Stimulated activated CD4-positive, alpha-beta T cell treated with anti-CD3 and anti-CD28 coated beads, Interleukin-4, amount 100 ng/mL, for 24 hours (primary cell): ENCODE measurements around the gene ARHGAP27.

Experiments used
- DNase-seq: peaks from one replicate; pipeline ENCODE4 v3.0.0-alpha.2; 2020

ARHGAP27 gene

DNA sequence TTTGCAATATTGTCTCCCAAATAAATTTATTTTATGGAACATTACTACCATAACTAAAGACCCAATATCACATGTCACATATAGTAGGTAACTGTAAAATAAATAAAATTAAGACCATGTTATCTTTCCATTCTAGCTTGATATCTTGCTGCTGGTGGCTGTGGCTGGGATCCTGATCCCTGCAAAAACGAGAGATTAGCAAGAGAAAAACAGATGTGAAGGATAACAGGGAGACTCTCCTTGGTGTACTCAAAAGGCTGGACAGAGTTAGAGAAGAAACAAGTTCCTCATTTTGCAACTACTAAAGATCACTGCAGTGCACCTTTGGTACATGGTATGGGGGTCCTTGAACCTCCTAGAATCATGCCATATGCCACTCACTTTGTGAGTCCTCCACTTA lies 49.7 kb downstream of the ARHGAP27 start:
- DNase-seq, result no peak

DNA sequence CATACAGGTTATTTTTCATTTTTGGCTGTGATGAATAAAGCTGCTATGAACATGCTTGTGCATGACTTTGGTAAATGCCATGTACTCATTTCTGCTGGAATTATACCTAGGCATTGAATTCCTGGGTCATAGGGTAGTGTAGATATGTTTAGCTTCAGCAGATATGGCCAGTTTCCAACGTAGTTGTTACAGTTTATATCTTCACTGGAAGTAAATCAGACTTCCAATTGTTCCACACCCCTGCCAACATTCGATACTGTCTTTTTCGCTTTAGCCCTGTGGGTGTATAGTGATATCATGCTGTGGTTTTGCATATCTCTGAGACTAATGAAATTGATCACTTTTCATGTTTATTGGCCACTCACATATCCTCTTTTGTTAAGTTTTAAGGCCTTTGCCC lies 50.4 kb downstream of the ARHGAP27 start:
- no peak for DNase-seq

DNA sequence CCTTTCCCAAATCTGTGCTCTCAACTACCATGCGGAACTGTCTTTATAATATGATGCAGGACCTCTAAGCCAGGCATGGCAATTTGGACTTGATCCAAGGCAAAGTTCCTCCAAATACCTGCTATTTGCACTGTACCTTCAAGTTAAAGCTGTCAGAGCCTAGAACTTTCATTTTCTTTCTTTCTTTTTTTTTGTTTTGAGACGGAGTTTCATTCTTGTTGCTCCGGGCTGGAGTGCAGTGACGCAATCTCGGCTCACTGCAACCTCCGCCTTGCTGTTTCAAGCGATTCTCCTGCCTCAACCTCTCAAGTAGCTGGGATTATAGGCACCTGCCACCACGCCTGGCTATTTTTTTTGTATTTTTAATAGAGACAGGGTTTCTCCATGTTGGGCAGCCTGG lies 51.7 kb downstream of the ARHGAP27 start:
- no peak for DNase-seq

DNA sequence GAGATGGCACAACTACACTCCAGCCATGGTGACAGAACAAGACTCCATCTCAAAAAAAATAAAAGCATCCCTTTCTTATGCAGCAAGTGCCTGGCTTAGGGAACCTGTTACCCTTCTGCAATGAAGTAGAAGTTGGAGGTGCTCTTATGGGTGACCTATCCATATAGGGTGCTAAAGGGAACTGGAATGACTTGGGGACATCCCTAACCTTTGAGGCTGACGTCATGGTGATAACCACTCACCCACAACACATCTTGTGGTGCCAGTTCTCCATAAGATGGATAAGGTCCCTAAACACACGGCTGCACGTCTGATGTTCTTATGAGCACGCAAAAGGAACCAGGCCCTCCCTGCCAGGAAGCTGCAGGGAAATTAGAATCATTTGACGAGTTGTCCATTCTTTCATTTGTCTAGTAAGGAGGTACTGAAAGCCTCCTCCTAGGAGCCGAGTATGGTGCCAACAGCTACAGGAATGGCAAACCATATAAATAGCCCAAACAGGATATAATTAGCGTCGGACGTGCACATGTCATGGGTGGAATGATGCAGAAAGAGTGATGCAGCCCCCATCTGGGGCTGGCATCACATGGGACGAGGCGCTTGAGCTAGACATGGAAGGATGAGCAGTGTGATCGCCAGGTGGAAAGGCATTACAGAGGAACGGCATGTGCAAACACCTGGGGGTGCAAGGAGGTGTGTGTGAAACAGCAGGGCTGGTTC lies 52.5 kb downstream of the ARHGAP27 start:
- no peak for DNase-seq

DNA sequence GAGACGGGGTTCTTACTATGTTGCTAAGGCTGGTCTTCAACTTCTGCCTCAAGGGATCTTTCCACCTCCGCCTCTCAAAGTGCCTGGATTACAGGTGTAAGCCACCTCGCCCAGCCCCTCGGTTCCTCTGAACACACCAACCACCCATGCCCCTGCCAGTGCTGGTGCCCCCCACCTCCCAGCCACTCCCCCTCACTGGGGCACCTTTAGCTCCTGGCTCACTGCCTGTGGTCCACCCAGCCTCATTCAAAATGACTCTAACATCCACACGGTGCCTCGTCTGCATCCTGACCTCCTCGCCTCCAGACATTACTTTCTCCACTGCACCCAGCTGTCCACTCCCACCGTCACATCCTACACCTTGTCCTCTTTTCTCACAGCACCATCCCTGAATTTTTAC lies 55.3 kb downstream of the ARHGAP27 start:
- no peak for DNase-seq

DNA sequence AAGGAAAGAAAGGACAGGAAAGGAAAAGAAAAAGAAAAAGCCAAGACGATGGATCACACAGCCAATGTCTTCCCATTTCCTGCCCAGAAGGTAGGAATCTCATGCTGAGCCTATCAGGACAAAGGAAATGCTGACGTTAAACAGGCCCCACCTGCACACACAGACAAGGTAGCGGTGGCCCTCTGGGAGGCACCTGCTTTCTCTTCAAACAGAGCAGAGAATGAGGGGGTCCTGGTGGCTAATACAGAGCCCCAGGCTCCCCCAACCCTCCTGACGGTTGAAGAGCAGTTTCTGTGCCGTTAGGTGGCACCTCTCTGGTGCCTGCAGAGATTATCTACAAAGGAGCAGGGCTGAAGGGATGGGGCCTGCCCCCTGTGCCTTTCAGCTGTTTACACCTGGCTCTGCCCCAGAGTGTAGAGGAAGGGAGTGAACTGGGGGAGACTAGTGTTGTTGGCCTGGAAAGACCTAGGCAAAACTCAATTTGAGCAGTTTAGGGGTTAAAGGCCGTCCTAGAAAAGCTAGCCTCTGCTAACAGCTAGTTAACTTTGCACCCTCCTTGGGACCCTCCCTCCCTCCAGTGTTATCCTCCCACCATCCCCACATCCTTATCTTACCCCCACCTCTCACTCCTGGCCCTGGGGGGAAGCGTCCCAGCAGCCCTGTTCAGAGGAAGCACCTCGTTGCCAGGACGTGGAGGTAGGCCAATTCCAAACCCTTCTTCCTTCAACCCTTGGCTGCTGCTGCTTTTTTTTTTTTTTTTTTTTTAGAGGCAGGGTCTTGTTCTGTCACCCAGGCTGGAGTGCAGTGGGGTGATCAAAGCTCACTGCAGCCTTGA lies 56.3 kb downstream of the ARHGAP27 start:
- DNase-seq, result no peak

DNA sequence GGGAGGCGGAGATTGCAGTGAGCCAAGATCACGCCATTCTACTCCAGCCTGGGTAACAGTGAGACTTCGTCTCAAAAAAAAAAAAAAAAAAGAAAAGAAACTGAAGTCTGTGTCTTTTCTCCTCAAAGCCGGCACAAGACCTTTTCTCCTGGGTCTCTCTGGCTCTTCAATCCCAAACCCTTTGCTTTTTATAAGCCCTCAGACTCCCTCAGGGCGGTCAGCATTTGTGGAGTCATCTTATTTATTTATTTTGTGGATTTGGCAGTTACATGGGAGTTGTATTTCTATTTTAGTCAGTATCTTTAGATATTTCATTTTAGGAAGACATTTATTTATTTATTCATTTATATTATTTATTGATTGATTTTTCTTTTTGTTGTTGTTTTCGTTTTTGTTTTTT lies 58.2 kb downstream of the ARHGAP27 start:
- DNase-seq, result no peak

DNA sequence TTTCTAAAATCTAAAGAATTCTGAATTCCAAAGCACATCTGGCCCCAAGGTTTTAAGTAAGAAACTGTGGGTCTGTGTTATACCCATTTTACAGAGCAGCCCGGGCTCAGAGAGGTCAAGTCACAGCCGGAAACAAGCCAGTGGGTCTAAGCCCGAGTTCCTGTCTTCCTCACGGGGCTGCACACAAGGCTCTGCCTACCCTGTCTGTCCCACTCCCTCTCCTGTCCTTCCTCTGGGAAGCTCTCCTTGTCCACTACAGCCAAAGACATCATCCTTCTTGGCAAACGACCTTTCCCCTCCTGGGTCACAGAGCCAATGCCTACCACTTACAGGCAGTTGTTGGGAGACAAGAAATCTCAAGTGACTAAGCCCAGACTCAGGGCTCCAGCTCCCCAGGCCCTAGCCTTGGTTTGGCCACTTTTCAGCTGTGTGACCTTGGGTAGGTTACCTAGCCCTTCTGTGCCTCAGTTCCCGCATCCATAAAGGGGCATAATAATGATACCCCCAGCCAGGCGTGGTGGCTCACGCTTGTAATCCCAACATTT lies 60.3 kb downstream of the ARHGAP27 start:
- no peak for DNase-seq

DNA sequence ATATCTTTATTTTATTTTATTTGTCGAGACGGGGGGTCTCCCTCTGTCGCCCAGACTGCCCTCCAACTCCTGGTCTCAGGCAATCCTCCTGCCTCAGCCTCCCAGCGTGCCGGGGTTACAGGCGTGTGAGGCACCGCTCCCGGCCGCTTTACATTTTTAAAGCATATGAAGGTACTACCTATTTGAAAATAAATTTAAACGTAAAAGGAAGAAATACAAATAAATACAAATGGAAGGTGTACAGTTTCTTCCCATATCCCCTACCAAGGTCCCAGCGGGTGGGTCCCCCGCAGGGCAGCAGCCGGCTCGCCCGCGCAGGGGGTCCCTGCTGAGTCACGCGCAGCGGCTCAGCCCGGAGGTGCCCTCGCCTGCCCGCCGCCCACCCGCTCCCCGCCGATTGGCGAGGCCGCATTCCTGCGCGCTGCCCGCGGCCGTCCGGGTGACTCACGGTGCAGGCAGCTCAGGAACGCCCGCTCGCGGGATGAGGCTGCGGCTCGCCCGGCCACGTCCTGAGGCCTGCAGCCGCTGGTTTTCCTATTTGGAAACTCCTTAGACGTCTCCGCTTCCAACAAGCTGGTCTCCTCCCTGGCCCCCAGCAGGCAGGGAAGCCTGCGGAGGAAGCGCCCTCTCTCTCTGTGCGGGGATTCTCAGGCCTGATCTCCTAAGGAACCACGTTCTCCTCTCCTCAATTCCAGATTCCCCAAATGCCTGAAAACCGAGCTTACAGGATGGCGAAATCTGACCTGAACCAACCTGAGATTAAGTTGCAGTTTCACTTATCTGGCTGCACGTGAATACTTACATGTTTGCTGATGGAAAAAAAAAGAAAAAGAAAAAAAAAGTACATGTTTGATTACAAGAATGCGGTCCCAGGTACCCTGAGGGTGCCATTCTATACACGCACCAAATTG lies 61.0 kb downstream of the ARHGAP27 start:
- peak; percentile 24 for DNase-seq

DNA sequence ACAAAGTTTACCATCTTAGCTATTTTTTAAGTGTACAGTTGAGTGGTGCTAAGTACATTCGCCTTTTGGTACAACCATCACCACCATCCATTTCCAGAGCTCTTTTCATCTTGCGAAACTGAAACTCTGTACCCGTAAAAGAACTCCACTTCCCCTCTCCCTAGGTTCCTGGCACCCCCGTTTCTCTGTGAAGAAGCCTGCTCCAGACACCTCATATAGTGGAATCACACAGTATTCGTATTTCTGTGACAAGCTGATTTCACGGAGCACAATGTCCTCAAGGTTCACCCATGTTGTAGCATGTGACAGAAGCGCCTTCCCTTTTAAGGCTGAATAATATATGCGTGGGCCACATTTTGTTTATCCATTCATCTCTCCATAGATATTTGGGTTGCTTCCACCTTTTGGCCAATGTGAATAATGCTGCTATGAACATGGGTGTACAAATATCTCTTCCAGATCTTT lies 61.7 kb downstream of the ARHGAP27 start:
- no peak for DNase-seq

DNA sequence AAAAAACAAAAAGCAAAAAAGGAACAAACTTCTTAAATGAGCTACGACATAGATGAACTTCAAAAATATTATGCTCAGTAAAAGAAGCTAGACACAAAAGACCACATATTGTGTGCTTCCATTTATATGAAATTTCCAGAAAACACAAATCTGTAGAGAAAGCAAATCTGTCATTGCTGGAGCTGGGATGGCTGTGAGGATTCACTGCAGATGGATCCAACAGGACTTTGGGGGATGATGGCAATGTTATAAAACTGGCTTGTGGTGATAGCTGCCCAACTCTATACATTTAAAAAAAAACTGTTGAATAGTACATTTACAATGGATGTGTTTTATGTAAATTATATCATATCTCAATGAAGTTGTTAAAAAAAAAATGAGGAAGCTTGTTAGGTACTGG lies 63.2 kb downstream of the ARHGAP27 start:
- no peak for DNase-seq

DNA sequence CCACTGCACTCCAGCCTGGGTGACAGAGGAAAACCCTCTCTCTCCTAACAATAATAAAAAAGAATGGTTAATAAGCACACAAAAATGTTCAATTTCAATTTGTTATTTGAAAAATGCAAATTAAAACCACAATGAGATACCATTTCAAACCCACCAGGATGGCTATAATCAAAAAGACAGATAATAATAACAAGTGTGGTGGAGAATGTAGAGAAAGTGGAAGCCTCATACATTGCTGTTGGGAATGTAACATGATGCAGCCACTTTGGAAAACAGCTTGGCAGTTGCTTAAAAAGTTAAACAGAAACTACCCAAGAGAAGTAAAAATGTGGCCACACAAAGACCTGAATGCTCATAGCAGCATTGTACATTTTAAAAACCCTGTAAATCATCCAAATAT lies 64.0 kb downstream of the ARHGAP27 start:
- DNase-seq, result no peak

DNA sequence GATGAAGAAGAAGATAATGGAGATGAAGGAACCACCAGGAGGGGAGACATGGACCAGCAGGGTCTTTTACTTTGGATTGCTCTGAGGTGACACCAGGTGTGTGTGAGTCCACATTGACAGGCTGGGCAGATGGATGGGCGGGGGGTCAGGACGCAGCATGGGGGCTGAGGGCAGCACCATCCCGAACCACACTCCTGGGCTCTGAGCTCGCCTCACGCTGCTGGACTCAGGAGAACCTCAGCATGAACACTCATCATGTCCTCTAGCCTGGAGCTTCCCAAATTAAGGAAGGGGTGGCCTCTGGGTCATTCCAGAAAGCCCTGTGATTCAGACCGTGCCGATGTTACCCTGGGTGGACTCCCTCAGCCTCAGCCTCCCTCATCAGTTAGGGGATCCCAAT lies 65.5 kb downstream of the ARHGAP27 start:
- DNase-seq, result no peak

DNA sequence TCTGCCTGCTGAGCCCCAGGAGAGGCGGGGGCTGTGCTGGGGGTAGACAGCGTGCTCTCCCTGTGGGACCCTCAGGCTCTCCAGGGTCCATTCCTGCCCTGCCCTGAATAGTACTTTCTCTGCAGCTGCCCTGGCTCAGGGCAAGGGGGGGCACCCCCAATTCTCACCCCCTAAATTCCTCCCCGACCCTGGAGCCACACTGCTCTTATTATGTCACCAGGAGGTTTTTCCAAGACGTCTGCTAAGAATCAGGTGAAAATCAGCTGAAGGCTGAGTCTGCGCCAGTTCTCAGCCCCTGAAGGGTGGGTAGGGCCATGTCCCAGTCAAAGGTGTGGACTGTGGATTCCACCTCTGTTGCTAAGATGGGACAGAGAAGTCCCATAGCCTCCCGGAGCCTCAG lies 66.0 kb downstream of the ARHGAP27 start:
- no peak for DNase-seq

DNA sequence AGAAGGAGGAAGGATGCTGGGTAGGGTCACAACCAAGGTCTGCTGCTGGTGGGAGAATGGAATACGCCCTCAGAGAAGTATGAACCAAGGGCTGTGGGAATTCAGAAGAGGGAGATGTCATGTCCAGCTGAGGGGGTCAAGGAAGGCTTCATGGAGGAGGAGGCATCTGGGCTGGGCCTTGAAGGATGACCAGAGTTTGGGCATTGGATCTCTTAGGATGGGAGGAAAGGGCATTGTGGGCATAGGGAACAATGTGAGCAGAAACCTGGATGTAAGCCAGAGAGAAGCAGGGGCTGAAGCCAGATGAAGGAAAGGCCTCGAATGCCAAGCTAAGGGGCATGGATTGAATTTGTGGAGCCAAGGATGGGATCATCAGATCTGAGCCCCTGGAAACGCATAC lies 66.6 kb downstream of the ARHGAP27 start:
- no peak for DNase-seq

DNA sequence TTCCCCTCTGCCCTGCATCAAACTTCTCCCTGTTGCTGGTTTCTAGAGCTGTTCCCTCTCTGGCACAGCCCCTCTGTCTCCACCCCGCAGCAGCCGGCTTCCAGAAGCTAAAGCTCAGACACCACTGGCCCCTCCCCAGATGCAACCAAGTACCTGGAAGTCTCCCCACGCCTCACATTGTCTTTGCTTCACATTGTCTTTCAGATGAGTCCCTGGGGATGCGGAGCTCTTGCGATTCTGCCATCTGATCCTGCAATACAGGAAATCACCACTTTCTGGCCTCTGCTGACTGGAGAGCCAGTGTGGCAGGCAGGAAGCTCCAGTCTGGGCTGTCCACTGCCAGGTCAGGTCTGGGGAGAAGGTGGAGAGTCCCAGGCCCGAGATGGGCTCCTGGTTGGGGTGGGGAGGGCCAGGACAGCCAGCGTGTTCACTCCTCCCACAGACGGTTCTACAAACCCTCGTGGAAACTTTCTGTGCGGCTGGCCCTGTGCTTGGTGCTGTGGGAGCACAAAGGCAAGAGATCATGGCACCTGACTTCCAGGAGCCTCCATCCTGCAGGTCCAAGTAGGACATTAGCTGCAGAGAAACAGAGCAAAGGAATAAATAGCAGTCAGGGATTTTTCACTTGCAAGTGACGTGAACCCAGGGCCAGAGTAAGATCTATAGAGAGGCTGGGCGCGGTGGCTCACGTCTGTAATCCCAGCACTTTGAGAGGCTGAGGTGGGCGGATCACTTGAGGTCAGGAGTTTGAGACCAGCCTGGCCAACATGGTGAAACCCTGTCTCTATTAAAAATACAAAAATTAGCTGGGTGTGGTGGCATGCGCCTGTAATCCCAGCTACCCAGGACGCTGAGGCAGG lies 67.9 kb downstream of the ARHGAP27 start:
- DNase-seq, result no peak

DNA sequence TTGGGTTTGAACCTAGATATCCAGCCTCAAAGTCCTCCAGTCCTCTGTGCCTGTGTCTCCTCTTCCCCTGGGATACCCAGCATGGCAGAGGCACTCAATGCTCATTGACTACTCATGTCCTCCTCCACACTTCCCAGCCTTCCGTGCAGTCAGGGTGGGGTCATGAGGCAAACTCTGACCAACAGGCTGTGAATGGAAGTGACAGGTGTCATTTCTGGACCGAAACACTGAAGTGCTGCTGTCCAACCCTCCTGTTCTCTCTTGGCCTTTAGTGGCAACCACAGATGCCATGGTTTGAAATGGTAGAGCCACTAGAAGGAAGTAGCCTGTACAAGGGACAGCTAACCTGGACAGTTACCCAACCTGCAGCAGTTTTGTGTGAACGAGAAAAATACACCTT lies 69.2 kb downstream of the ARHGAP27 start:
- DNase-seq, result no peak

DNA sequence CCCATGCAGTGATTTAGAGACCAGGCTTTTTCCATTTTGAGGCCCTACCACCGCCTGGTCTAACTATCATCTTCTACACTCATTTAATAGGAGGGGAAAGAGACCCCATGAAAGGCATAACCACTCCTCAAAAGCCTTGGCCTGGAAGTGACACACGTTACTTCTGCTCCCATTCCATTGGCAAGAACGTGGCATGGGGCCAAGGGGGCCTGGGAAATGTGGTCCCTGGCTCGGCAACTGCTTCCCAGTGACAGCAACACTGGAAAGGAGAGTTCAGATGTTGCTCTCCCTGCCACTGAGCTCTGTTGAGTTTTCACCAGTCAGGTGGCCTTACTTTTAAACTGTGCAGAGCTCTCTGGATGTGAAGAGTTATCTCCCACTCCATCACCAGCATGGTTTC lies 70.7 kb downstream of the ARHGAP27 start:
- DNase-seq, result no peak

DNA sequence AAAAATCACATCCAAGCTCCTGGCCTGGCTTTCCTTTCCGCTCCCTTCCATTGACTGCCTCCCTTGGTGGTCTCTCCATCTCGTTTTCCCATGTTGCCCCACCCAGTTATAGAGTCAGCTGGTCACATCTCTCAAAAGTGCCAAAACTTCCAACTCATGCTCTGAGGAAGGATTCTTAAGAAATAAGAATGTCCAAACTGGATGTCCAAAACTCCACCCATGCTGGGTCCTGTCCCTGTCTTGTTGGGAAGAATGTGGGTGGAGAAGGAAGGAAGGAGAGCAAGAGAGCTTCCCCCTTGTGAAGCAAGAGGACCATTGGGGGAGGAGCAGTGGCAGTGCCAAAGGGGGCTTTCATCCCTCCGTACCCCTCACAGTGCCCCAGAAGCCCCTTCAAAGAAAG lies 71.2 kb downstream of the ARHGAP27 start:
- DNase-seq, result no peak

DNA sequence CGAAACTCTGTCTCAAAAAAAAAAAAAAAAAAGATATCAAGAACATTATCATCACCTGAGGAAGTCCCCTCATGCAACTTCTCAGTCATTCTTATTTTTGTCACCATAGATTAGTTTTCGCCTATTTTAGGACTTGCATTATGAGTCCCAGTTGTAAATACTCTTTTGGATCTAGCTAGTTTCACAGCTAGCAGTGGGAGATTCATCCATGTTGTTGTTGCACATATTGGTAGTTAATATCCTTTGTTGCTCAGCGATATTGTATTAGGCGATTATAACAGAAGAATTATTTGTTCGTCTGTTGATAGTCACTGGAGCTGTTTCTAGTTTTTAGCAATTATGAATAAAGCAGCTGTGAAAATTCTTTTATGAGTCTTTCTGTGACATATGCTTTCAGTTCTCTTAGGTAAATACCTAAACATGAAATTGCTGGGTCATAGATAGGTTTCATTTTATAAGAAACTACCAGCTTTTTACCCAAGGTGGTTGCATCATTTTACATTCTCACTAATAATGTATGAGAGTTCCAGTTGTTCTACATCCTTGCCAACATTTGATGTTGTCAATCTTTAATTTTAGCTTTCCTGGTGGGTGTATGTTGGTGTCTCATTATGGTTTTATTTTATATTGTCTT lies 75.2 kb downstream of the ARHGAP27 start:
- DNase-seq, result no peak

DNA sequence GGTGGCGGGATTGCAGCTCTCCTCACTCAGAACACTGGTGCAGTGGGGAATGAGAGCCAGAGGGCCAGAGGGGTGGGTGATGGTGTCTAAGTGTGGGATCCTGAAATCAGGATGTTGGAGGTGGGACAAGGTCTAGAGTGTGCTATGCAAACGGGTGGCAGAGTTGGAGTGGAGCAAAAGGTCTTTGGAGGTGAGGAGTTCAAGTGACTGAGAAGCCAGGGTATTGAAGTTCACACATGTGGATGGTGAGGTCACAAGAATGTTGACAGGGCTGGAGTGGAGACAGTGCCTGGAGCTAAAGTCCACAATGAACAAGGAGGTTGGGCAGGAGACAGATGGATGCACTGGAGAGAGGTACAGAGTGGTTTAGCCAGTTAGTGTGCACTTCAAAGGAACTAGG lies 77.6 kb downstream of the ARHGAP27 start:
- DNase-seq, result no peak

DNA sequence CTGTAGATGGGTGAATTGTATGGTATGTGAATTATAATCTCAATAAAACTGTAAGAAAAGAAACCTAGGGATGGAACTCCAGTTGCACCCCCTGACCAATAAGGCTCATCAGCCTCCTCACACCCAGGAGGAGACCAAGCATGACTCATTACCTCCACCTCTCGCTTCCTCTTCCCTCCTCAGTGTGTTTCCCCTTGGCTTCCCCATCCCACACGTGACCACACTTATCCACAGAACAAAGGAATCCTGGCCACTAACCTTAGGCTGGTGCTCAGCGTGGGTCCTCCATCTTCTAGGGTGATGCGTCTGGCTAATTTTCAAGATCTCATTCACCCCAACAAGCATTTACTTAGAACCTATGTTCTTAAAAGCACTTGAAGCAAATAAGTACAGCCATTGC lies 79.6 kb downstream of the ARHGAP27 start:
- peak; percentile 40 for DNase-seq
